SJSA1 (cell line): Measurements from ENCODE around the gene FUT7. TPM values are rescaled to one million over a fixed set of nuclear protein-coding genes. Genes with fewer than 3 reads are reported as not detected.

Experiments
- DNase-seq, 2 experiments: peaks; one replicate each; pipeline ENCODE4 v3.0.0-alpha.2; 2015 to 2020; ENCODE audit warnings: low spot score in 2 of 2, low read depth in 1 of 2
- H3K27ac ChIP-seq: fragments of 250-450 bp; sonication (Bioruptor Pico); 2 replicates; pipeline ENCODE4 v1.5.1; 2020; ENCODE audit warnings: mild to moderate bottlenecking, moderate library complexity
- H3K27me3 ChIP-seq: fragments of 250-450 bp; sonication (Bioruptor Pico); replicated peaks from 2 replicates; pipeline ENCODE4 v1.5.1; 2020; ENCODE audit warnings: mild to moderate bottlenecking, moderate library complexity
- H3K36me3 ChIP-seq: fragments of 250-450 bp; sonication (Bioruptor Pico); 2 replicates; pipeline ENCODE4 v1.5.1; 2020; ENCODE audit warnings: mild to moderate bottlenecking
- H3K4me1 ChIP-seq: fragments of 250-450 bp; sonication (Bioruptor Pico); replicated peaks from 2 replicates; pipeline ENCODE4 v1.6.1; 2021; ENCODE audit warnings: mild to moderate bottlenecking
- H3K4me3 ChIP-seq: fragments of 250-450 bp; sonication (Bioruptor Pico); 2 replicates; pipeline ENCODE4 v1.5.1; 2020; ENCODE audit warnings: mild to moderate bottlenecking
- H3K9me3 ChIP-seq: fragments of 250-450 bp; sonication (Bioruptor Pico); replicated peaks from 2 replicates; pipeline ENCODE4 v1.5.1; 2020; ENCODE audit warnings: mild to moderate bottlenecking
- total RNA-seq: library from RNA; depleted of rRNA; stranded (reverse); fragments of >200 nt; shearing (Covaris generic); gene quantifications from 2 replicates; pipeline ENCODE4 v1.2.3, GENCODE V29; 2014

FUT7 gene
- total RNA-seq, 1 experiment from 2014 or later: not detected

GRCh38 chr9:137049544-137050449, 17.9 kb upstream of the FUT7 start:
- no peak for DNase-seq
- Histone ChIP-seq H3K9me3 (no peaks in the 10 kb centered on the region), H3K36me3 (no peaks in the 10 kb centered on the region), H3K27me3 (peaks cover 68% of the 10 kb centered on the region), H3K4me1 (peaks cover 8% of the 10 kb centered on the region), H3K4me3 (no peak overlapping the region), H3K27ac (no peak overlapping the region)

GRCh38 chr9:137048655-137049543, 17.0 kb upstream of the FUT7 start:
- Histone ChIP-seq H3K27ac (no peak overlapping the region), H3K4me1 (peaks cover 8% of the 10 kb centered on the region), H3K27me3 (peaks cover 69% of the 10 kb centered on the region), H3K9me3 (no peaks in the 10 kb centered on the region), H3K4me3 (no peak overlapping the region), H3K36me3 (no peaks in the 10 kb centered on the region)
- DNase-seq: no peak

- DNase-seq: peak; percentile 33 to 68
These were observed 14.3 kb upstream of the FUT7 start, which contains the start of gene NPDC1 for GRCh38 chr9:137046088-137046787. Gene NPDC1 (minus strand): TSS chr9:137046177. CDS start chr9:137045989, 188 bp downstream.

GRCh38 chr9:137045294-137046087, 13.6 kb upstream of the FUT7 start:
- Histone ChIP-seq H3K27ac (no peak overlapping the region), H3K4me3 (no peak overlapping the region), H3K27me3 (peaks cover 65% of the 10 kb centered on the region), H3K9me3 (no peaks in the 10 kb centered on the region), H3K4me1 (peaks cover 8% of the 10 kb centered on the region), H3K36me3 (no peaks in the 10 kb centered on the region)
- DNase-seq: no peak

More at GRCh38 chr9:137046088-137046787, 14.3 kb upstream of the FUT7 start, which contains the start of gene NPDC1:
- peaks cover 8% of the 10 kb centered on the region for H3K4me1 ChIP-seq
- no peak within 1 kb of the TSS for H3K4me3 ChIP-seq
- H3K27me3 ChIP-seq: peaks cover 68% of the 10 kb centered on the region
- no peaks in the 10 kb centered on the region for H3K36me3 ChIP-seq
- H3K9me3 ChIP-seq: no peaks in the 10 kb centered on the region
- no peak within 1 kb of the TSS for H3K27ac ChIP-seq

- no peak for DNase-seq
- Histone ChIP-seq H3K36me3 (no peaks in the 10 kb centered on the region), H3K27me3 (peaks cover 62% of the 10 kb centered on the region), H3K4me3 (no peak overlapping the region), H3K9me3 (no peaks in the 10 kb centered on the region), H3K27ac (no peak overlapping the region), H3K4me1 (peaks cover 8% of the 10 kb centered on the region)
These were observed 12.8 kb upstream of the FUT7 start for GRCh38 chr9:137044502-137045177.

- H3K4me3 ChIP-seq: no peak overlapping the region
These were observed 12.1 kb upstream of the FUT7 start for GRCh38 chr9:137044037-137044436.

GRCh38 chr9:137042751-137043727, 11.2 kb upstream of the FUT7 start:
- DNase-seq: no peak
- Histone ChIP-seq H3K27ac (no peak overlapping the region), H3K4me1 (peaks cover 8% of the 10 kb centered on the region), H3K27me3 (peaks cover 58% of the 10 kb centered on the region), H3K9me3 (no peaks in the 10 kb centered on the region), H3K4me3 (no peak overlapping the region), H3K36me3 (no peaks in the 10 kb centered on the region)

More at GRCh38 chr9:137044037-137044436, 12.1 kb upstream of the FUT7 start:
- no peaks in the 10 kb centered on the region for H3K36me3 ChIP-seq
- peaks cover 56% of the 10 kb centered on the region for H3K27me3 ChIP-seq
- no peak for DNase-seq
- H3K9me3 ChIP-seq: no peaks in the 10 kb centered on the region
- peaks cover 8% of the 10 kb centered on the region for H3K4me1 ChIP-seq
- no peak overlapping the region for H3K27ac ChIP-seq

- H3K4me3 ChIP-seq: no peak overlapping the region
- H3K27ac ChIP-seq: no peak overlapping the region
- H3K27me3 ChIP-seq: peaks cover 39% of the 10 kb centered on the region
- H3K4me1 ChIP-seq: peaks cover 4% of the 10 kb centered on the region
- no peaks in the 10 kb centered on the region for H3K9me3 ChIP-seq
- no peak for DNase-seq
- no peaks in the 10 kb centered on the region for H3K36me3 ChIP-seq
These were observed 9.2 kb upstream of the FUT7 start for GRCh38 chr9:137041124-137041523.

- Histone ChIP-seq H3K27ac (no peak overlapping the region), H3K9me3 (no peaks in the 10 kb centered on the region), H3K36me3 (no peaks in the 10 kb centered on the region), H3K27me3 (peaks cover 35% of the 10 kb centered on the region), H3K4me3 (no peak overlapping the region), H3K4me1 (no peaks in the 10 kb centered on the region)
- DNase-seq: no peak
These were observed 8.7 kb upstream of the FUT7 start for GRCh38 chr9:137040568-137040967.

- Histone ChIP-seq H3K27me3 (peaks cover 34% of the 10 kb centered on the region), H3K4me3 (no peak overlapping the region), H3K9me3 (no peaks in the 10 kb centered on the region), H3K36me3 (no peaks in the 10 kb centered on the region), H3K27ac (no peak overlapping the region), H3K4me1 (no peaks in the 10 kb centered on the region; the same call in 1 of the 2 replicates)
- DNase-seq: no peak
These were observed 7.9 kb upstream of the FUT7 start for GRCh38 chr9:137039611-137040366.

- no peaks in the 10 kb centered on the region for H3K9me3 ChIP-seq
- H3K27me3 ChIP-seq: peaks cover 28% of the 10 kb centered on the region
- no peak for DNase-seq
These were observed 7.0 kb upstream of the FUT7 start for GRCh38 chr9:137038916-137039315.

More at GRCh38 chr9:137038916-137039315, 7.0 kb upstream of the FUT7 start:
- H3K4me3 ChIP-seq: no peak overlapping the region
- no peak overlapping the region for H3K27ac ChIP-seq
- no peaks in the 10 kb centered on the region; the same call in 1 of the 2 replicates for H3K4me1 ChIP-seq
- no peaks in the 10 kb centered on the region for H3K36me3 ChIP-seq
